Thyroid gland (tissue), 4 donors: ENCODE measurements around the gene EID1. TPM values are rescaled to one million over a fixed set of nuclear protein-coding genes. Genes with fewer than 3 reads are reported as not detected.

Experiments used
- DNase-seq, 2 donors: peaks; one replicate each; pipeline ENCODE4 v3.0.0-alpha.2; 2019
- H3K27ac ChIP-seq, 3 donors: fragments of 200-600 bp; sonication (generic); 1 replicate in 2 of 3; 2 replicates in 1 of 3; pipeline ENCODE4 v1.5.1; 2016 to 2019; ENCODE audit warnings: mild to moderate bottlenecking in 1 of 3, moderate library complexity in 1 of 3
- H3K27me3 ChIP-seq: fragments of 200-600 bp; sonication (generic); one replicate; pipeline ENCODE4 v1.5.1; 2019
- H3K36me3 ChIP-seq, 2 donors: fragments of 200-600 bp; sonication (generic); one replicate each; pipeline ENCODE4 v1.5.1; 2016 to 2019
- H3K4me1 ChIP-seq, 2 donors: fragments of 200-600 bp; sonication (generic); one replicate each; pipeline ENCODE4 v1.5.1; 2017 to 2019
- H3K4me3 ChIP-seq, 3 donors: fragments of 200-600 bp; sonication (generic); replicated peaks in 1 of 3; 1 replicate in 2 of 3; 2 replicates in 1 of 3; pipeline ENCODE4 v1.5.1; 2016; ENCODE audit warnings: mild to moderate bottlenecking in 1 of 3
- H3K9me3 ChIP-seq: fragments of 200-600 bp; sonication (generic); one replicate; pipeline ENCODE4 v1.5.1; 2017
- CTCF ChIP-seq, 6 experiments: fragments of 200-600 bp in 3 of 6; fragments of 450-650 bp in 3 of 6; sonication (generic) in 3 of 6; IDR thresholded peaks; one replicate each; pipeline ENCODE4 v1.5.1; 2016 to 2019; ENCODE audit warnings: antibody characterized with exemption in 6 of 6, mild to moderate bottlenecking in 2 of 6, inconsistent platforms in 1 of 6, moderate library complexity in 1 of 6
- POLR2A ChIP-seq, 2 donors: fragments of 450-650 bp; IDR thresholded peaks; one replicate each; pipeline ENCODE4 v1.6.1; 2017; ENCODE audit warnings: antibody characterized with exemption in 2 of 2, mild to moderate bottlenecking in 2 of 2, moderate library complexity in 1 of 2
- WGBS, 2 donors: methylation state at CpG; one replicate each; pipeline ENCODE4 v1.1.5; 2017; 5-methylcytosine and 5-hydroxymethylcytosine counted together
- intact Hi-C: fragments of 100-400 bp; cut with DNase I; formaldehyde crosslinking; loops from one replicate; pipeline ENCODE4 v1.15.1; 2023
- total RNA-seq, 4 donors: library from RNA; depleted of rRNA; stranded (reverse); fragments of >200 nt; gene quantifications; one replicate each; pipeline ENCODE4 v1.2.3, GENCODE V29; 2016

Gene EID1
- total RNA-seq, 4 donors from 2014 or later: 213 to 305 (median 273) TPM

GRCh38 chr15:48893311-48893710 lies 15.4 kb downstream of the EID1 start:
- H3K27me3 ChIP-seq: no peaks in the 10 kb centered on the region
- H3K4me1 ChIP-seq: no peaks in the 10 kb centered on the region
- H3K27ac ChIP-seq: no peak overlapping the region
- TF ChIP-seq CTCF (IDR thresholded peaks at IDR 0.05) (no peak), POLR2A (IDR thresholded peaks at IDR 0.05) (no peak)
- no peak for DNase-seq
- no peaks in the 10 kb centered on the region for H3K9me3 ChIP-seq
- H3K4me3 ChIP-seq: no peak overlapping the region
- no peaks in the 10 kb centered on the region for H3K36me3 ChIP-seq
- intact Hi-C loops: no loop called here
- WGBS, 2 donors: 75 to 80% methylated on average over 3 of the region's 3 CpGs

GRCh38 chr15:48896869-48897814 lies 19.2 kb downstream of the EID1 start:
- no peaks in the 10 kb centered on the region for H3K36me3 ChIP-seq
- H3K27ac ChIP-seq: no peak overlapping the region
- H3K4me3 ChIP-seq: no peak overlapping the region
- TF ChIP-seq POLR2A (IDR thresholded peaks at IDR 0.05) (no peak), CTCF (IDR thresholded peaks at IDR 0.05) (no peak)
- no peaks in the 10 kb centered on the region for H3K9me3 ChIP-seq
- H3K27me3 ChIP-seq: no peaks in the 10 kb centered on the region
- H3K4me1 ChIP-seq: no peaks in the 10 kb centered on the region
- no peak for DNase-seq
- 22 to 31% methylated on average over 13 of the region's 13 CpGs for WGBS, 2 donors
- intact Hi-C loops: no loop called here

- intact Hi-C loops: no loop called here
- H3K4me1 ChIP-seq: no peaks in the 10 kb centered on the region
- DNase-seq: no peak
- no peaks in the 10 kb centered on the region for H3K27me3 ChIP-seq
- no peak overlapping the region for H3K27ac ChIP-seq
- H3K36me3 ChIP-seq: no peaks in the 10 kb centered on the region
- TF ChIP-seq CTCF (IDR thresholded peaks at IDR 0.05) (no peak), POLR2A (IDR thresholded peaks at IDR 0.05) (no peak)
- H3K9me3 ChIP-seq: no peaks in the 10 kb centered on the region
- 63 to 68% methylated on average over 4 of the region's 4 CpGs for WGBS, 2 donors
- H3K4me3 ChIP-seq: no peak overlapping the region
These were observed 20.1 kb downstream of the EID1 start for GRCh38 chr15:48898032-48898431.

- no peak for TF ChIP-seq CTCF (IDR thresholded peaks at IDR 0.05)
- TF ChIP-seq POLR2A (IDR thresholded peaks at IDR 0.05): no peak
- intact Hi-C loops: no loop called here
- no peaks in the 10 kb centered on the region for H3K4me1 ChIP-seq
- H3K27ac ChIP-seq: no peak overlapping the region
- H3K27me3 ChIP-seq: no peaks in the 10 kb centered on the region
- H3K4me3 ChIP-seq: no peak overlapping the region
- 71 to 75% methylated on average over 2 of the region's 2 CpGs for WGBS, 2 donors
- H3K9me3 ChIP-seq: no peaks in the 10 kb centered on the region
- DNase-seq: no peak
- H3K36me3 ChIP-seq: no peaks in the 10 kb centered on the region
These were observed 20.5 kb downstream of the EID1 start for GRCh38 chr15:48898446-48898845.

- no peak for TF ChIP-seq CTCF (IDR thresholded peaks at IDR 0.05)
- TF ChIP-seq POLR2A (IDR thresholded peaks at IDR 0.05): no peak
These were observed 21.9 kb downstream of the EID1 start for GRCh38 chr15:48899793-48900192.

More at GRCh38 chr15:48899793-48900192, 21.9 kb downstream of the EID1 start:
- Histone ChIP-seq H3K4me1 (no peaks in the 10 kb centered on the region), H3K4me3 (no peak overlapping the region), H3K36me3 (no peaks in the 10 kb centered on the region), H3K27me3 (no peaks in the 10 kb centered on the region), H3K9me3 (no peaks in the 10 kb centered on the region), H3K27ac (no peak overlapping the region)
- WGBS, 2 donors: 93 to 95% methylated on average over 4 of the region's 4 CpGs
- intact Hi-C loops: no loop called here
- no peak for DNase-seq
